Fibroblast of skin of abdomen (primary cell): ENCODE measurements around the gene TEP1.
A peak's percentile ranks its signal among the peaks of the same experiment; 100 is the strongest.
"Not testable (repeated sequence)": the region's sequence is repeated elsewhere in the genome, so short reads cannot be mapped to it uniquely, and the experiment has no call there.

Experiments
- DNase-seq: peaks from one replicate; pipeline ENCODE4 v3.0.0-alpha.2; 2013

The TEP1 gene

GRCh38 chr14:20386276-20386855, 26.9 kb downstream of the TEP1 start:
- DNase-seq = no peak

- DNase-seq = no peak
Measured at GRCh38 chr14:20384886-20385285, 28.4 kb downstream of the TEP1 start.

- DNase-seq = no peak
Measured at GRCh38 chr14:20384321-20384720, 29.0 kb downstream of the TEP1 start.

DNA sequence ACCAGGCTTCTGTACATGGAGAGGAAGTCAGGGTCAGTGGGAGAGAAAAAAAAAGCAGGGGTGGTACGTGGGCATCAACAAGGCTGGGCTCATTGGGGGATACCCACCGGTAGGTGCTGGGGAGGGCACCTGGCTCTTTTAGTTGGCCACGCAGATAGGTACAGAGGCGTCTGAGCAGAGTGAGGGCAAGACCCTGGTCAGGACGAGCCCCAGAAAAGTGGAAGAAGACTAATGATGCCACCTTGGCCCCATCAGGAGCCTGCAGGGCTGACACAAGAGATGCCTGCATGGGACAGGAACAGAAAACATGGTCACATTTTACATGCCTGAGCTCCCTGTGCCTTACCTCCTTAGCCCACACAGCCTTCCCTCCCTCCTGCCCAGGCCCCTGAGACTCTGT, 29.7 kb downstream of the TEP1 start:
- no peak for DNase-seq

DNA sequence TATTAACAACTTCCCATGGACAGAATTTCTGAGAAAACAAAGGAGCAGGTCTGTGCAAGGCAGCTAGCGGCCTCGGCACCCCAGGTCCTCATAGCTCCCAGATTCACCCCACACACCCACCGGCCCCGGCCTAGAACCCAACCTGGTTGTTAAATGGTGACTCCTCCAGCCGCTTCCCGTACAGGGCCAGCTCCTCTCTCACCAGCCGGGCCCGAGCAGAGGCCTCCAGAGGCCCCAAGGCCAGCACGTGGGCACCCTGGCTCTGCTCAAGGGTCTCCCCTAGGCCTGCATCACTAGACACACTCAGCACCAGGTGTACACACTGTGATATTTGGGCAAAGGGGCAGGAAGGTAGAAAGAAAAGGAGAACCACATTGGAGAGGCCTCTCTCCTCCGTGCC, 30.3 kb downstream of the TEP1 start:
- no peak for DNase-seq

GRCh38 chr14:20382526-20382925, 30.8 kb downstream of the TEP1 start:
- no peak for DNase-seq

DNA sequence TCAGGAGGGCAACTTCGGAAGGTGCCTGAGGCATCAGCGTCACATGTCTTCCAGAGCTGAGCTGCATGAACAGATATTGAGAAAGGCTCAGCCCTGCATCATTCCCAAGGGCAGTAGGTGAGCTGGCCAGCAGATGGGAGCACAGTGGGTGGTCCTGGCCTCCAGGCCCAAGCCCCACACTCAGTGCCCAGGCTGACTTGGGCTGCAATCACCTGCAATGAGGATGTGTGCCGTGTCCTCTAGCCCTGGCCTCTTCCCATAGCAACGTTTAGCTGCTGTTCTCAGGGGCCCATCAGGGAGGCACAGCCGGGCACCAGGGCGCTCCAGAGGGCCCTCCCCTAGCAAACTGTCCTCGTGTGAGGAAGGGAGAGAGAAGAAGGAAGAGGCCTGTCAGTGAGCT, 32.0 kb downstream of the TEP1 start:
- no peak for DNase-seq

DNA sequence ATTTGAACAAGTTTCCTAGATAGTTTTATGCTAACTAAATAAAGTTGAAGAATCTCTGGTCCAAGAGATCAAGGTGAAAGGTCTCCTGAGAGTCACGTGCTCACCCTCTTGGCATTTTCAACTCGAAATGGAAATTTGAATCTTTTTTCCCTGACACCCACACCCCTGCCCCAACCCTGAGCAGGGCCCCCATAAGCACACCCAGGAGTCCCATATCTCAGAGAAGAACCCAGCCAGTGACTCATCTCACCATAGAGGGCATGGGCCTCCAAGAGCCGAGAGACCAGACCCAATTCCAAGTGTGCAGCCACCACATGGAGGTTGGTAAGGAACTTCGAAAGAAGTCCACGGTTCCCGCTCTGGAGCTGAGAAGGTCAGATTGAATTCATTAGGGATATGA, 32.6 kb downstream of the TEP1 start:
- DNase-seq = no peak

DNA sequence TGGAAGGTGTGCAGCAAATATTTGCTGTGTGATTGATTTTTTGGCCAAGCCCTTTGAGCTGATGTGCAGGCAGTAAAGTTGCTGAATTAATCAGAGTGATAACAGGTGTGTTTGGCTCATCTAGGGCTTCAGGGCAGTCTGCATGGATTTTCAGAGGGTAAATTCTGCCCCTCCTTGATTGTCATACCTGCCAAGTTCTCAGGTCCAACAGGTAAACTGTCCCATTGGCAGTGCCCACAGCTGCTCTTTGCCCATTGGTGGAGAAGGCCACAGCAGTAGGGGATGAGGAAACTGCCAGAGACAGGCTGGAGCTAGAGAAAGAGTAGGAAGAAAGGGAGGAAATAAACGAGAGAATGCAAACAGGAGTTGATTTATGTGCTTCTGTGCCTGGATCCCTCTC, 33.6 kb downstream of the TEP1 start:
- DNase-seq = no peak

- DNase-seq = no peak
Measured at GRCh38 chr14:20377171-20377570, 36.1 kb downstream of the TEP1 start.

DNA sequence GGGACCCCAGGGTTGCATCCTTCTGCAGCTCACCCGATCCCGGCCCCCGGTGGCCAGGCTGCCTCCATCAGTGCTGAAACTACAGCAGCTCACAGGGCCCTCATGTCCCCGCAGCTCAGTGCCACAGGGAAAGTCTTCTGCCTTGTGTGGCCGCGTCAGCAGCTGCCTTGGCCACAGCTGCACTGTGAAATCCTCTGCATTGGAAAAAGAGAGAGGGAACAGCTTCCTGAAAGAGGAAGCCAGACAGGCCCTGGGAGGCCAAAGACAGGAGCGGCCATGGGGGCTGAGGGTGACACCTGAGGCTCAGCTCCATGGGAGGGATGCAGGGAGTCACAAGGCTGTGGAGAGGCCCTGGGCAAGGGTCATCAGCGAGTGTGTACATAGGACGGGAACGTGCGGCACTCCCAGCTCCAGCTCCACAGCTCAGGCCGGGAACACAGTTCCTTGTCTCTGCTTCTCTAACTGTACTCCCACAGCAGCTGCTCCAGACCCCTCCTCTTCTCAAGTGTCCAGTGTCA, 37.2 kb downstream of the TEP1 start:
- no peak for DNase-seq

DNA sequence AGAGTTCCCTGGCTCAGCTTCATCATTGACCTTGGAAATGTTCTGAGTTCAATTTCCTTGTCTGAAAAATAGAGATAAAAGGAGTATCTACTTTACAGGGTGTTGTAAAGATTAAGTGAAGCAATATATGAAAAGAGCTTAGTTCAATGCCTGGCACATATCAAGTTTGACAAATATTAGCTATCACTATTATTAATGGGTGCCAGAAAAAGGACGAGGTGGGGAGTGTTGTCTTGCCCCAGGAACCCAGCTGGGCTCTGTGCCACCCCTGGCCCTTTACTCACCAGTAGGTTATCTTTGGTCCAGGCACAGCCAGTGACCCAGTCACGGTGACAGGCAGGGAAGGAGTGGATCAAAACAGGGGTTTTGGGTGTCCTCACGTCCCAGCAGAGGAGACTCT, 37.8 kb downstream of the TEP1 start:
- DNase-seq = no peak

DNA sequence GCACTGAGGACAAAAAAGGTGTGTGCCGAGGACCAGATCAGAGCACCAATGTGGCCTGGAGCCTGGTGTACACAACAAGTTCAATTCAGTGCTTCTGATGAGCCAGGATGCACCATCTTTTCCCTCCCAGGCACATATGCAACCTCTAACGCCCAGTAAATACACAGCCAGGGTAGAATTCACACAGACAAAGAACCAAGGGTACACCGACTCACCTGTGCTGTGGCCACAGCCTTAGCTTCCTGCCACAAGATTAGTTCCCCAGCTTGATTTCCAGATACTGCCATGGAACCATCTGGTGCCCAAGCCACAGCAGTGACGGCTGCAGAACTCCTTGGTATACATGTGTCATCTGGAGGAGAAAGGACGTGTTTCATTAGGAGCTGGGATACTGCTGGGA, 40.5 kb downstream of the TEP1 start:
- DNase-seq = no peak

- DNase-seq = no peak
Measured at GRCh38 chr14:20365928-20366327, 47.4 kb downstream of the TEP1 start.

DNA sequence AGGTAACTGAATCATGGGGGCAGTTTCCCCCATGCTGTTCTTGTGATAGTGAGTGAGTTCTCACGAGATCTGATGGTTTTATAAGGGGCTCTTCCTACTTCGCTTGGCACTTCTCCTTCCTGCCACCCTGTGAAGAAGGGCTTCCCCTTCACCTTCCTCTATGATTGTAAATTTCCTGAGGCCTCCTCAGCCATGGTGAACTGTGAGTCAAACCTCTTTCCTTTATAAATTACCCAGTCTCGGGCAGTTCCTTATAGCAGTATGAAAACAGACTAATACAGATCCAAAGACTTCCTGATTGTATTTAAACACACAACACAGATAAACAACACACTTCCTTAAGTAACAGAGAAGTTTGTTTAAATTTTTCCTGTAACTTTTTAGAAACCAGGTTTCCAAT, 54.8 kb downstream of the TEP1 start:
- not testable (repeated sequence) for DNase-seq

DNA sequence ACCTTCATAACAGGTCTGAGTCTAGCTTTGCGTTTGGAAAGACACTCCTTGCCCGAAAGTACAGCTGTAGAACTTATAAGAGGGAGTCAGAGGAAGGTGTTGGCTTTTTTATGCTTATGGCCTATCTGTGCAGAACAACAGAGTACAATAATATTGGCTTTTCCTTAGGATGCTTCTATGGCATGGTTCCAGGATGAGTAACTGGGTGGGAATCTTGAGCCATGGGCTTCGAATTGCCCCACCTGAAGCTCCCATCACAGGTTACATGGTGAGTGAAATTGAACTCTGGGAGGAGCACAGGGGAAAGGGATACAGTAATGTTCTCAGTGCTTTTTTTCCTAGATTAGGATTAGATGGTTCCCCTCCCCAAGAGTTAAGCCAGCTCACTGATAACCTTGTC, 56.9 kb downstream of the TEP1 start:
- no peak for DNase-seq

DNA sequence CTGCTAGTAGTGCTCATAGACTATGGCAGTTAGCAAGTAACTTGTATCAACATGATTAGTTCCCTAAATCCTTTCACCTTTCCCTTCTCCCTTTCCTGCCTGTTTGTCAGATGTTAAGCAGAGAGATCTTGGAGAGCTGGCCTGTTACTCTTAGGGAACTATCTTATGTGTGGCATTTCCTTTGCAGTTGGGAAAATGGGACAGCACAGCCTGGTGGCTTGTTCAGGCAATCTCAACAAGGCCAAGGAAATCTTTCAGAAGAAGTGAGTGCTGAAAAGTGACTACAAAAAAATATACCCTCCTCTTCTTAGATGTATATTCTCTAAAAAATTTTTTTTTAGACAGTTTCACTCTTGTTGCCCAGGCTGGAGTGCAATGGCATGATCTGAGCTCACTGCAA, 62.4 kb downstream of the TEP1 start:
- DNase-seq = no peak

- no peak for DNase-seq
Measured at GRCh38 chr14:20350282-20350681, 63.0 kb downstream of the TEP1 start.

DNA sequence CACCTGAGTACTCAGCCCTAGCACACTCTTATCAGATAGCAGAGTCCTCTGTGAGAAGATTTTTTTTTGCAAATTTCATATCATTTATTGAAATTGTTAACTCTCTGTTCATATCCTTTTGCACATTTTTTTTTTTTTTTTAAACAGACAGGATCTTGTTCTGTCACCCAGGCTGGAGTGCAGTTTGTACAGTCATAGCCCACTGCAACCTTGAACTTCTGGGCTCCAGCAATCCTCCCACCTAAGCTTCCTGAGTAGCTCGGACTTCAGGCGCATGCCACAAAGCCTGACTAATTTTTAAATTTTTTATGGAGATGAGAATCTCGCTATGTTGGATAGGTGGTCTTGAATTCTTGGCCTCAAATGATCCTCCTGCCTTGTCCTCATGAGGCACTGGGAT, 65.6 kb downstream of the TEP1 start:
- DNase-seq = no peak

DNA sequence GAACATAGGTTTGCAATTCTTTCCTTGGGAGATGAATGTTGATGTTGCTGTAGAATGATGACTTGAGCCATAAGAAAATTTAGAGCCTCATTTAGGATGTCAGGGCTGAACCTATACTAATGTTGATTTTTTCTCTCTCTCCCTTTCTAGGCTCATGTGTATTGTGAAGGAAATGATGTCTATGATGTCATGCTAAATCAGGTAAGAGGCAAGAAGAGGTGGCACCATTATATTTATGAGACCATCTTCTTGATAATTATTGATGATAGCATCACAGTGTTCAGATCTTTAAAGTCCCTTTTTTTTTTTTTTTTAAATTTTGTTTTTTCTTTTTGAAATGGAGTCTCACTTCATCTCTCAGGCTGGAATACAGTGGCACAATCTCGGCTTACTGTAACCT, 66.6 kb downstream of the TEP1 start:
- DNase-seq = no peak

- no peak for DNase-seq
Measured at GRCh38 chr14:20345366-20345765, 67.9 kb downstream of the TEP1 start.

DNA sequence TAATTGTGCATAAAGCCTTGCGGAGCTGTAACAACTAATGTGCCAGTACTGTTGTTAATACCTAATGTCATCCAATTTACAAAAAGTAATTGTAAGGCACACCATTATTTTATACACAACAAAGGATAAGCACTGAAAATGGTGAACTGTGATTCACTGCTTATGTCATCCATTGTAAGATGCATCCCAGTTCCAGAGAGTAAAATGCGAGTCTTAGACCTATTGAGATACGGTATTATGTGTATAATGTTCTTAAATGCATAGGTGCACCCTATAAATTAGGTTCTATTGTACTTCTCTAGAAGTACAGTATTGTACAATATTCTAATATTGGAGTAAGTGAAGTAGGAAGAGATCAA, 69.5 kb downstream of the TEP1 start:
- DNase-seq = peak; percentile 3

GRCh38 chr14:20343092-20343861, 70.0 kb downstream of the TEP1 start, which contains the start of gene PARP2:
PARP2 (plus strand) TSS chr14:20343635; CDS start chr14:20343642, 7 bp downstream.
- DNase-seq = peak; percentile 100

DNA sequence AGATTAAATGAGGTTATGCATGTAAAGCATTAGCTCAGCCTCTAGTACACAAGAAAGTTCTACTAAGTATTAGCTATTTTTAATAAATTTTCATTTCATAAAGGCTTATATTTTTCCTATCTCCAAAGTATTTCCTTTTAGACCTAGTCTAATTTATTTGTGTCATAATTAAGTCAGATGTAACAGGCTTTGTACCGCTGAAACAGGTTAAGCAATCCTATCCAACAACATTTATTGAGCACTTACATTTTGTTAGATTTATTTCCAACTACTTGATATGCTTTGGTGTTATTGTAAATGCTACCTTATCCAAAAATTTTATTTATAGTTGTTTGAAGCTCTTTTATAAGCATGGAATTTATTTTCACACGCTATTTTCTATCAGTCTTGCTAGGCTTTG, 71.7 kb downstream of the TEP1 start:
- DNase-seq = no peak
